Measurements from ENCODE around the gene TTC28.

TTC28 gene

GRCh38 chr22:28128827-28129226, 550.8 kb downstream of the TTC28 start:
- Histone ChIP-seq H3K27me3 (ENCODE audit: low read length) (no peaks in the 10 kb centered on the region), H3K4me3 (ENCODE audit: insufficient read depth, low read length, poor library complexity, severe bottlenecking) (no peak overlapping the region)

DNA sequence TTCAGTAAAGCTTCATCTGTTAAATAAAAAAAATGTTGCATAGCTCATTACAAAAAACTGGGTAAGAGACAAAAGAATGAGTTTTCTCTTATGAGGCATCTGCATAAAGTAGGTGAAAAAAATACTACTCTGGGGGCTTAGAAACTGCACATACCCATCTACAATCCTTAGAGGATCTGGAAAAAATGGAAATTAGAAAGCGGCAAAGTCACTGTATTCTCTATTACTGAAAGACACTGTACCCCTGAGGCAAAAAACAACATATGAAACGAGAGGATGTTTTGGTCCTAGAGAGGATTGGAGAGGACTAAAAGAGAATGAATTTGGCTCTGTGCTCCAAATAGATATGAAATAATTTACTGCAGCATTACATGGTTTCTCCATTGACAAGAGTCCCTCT, 553.8 kb downstream of the TTC28 start:
- H3K27ac ChIP-seq (ENCODE audit: low read depth, low read length) = no peak overlapping the region
- no peak overlapping the region for H3K4me2 ChIP-seq (ENCODE audit: low read depth, low read length, poor library complexity, severe bottlenecking)

More at GRCh38 chr22:28128827-28129226, 550.8 kb downstream of the TTC28 start:
- Histone ChIP-seq H3K9me2 (replicated peaks; ENCODE audit: insufficient read depth, low read length) (no peaks in the 10 kb centered on the region), H2AFZ (ENCODE audit: low read depth, low read length, severe bottlenecking) (no peak overlapping the region), H3K4me2 (ENCODE audit: low read depth, low read length, poor library complexity, severe bottlenecking) (no peak overlapping the region), H3K36me3 (ENCODE audit: low read length) (no peaks in the 10 kb centered on the region), H4K20me1 (ENCODE audit: low read depth, low read length) (no peaks in the 10 kb centered on the region), H3F3A (ENCODE audit: insufficient read depth) (no peaks in the 10 kb centered on the region), H3K27ac (ENCODE audit: low read depth, low read length) (no peak overlapping the region), H3K9me3 (ENCODE audit: insufficient read depth, low read length) (no peaks in the 10 kb centered on the region), H3K9ac (ENCODE audit: low read length) (no peak overlapping the region), H3K79me2 (ENCODE audit: insufficient read depth, low read length) (no peaks in the 10 kb centered on the region)
- TF ChIP-seq EZH2phosphoT487 (conservative IDR thresholded peaks at IDR 0.05; ENCODE audit: low read length) (no peak), CTCF (IDR thresholded peaks at IDR 0.05; ENCODE audit: insufficient read depth, low read length, poor library complexity, severe bottlenecking) (no peak)

DNA sequence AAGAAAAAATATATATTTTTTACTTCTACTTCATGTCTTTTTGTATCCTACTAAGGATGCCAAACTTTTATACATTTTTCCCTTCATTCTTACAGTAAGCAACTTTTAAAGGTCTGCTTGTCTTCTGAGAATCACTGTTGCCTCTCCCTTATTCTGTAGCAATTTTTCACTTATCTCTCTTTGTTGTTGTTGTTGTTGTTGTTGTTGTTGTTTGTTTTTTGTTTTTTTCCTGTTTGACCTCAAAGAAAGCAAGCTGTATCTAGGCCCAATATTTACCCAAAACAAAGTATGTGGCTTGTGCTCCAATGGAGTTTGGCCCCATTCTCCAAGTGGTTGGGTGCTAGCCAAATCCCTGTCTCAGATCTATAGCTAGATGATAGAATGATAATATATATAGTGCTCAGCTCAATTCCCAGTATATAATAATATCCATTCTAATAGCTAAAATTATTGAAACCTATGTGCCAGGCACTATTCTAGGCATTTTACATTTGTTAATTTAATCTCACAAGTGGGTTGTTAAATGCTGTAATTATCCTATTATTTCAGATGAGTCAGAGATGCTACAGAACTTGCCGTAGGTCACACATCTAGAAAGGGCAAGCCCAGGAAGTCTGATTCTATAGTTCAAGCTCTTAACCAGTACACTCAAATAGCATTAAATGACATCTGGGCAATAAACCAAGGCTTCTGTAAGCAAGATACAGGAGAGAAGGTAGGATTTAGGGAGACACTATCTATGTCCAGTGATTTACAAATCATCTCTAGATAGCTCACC, 555.5 kb downstream of the TTC28 start:
- H3K4me3 ChIP-seq (ENCODE audit: insufficient read depth, low read length, poor library complexity, severe bottlenecking) = no peak overlapping the region
- H3K27me3 ChIP-seq (ENCODE audit: low read length) = no peaks in the 10 kb centered on the region
- TF ChIP-seq CTCF (IDR thresholded peaks at IDR 0.05; ENCODE audit: insufficient read depth, low read length, poor library complexity, severe bottlenecking) (no peak), EZH2phosphoT487 (conservative IDR thresholded peaks at IDR 0.05; ENCODE audit: low read length) (no peak)
- H3K27ac ChIP-seq (ENCODE audit: low read depth, low read length) = no peak overlapping the region
- H4K20me1 ChIP-seq (ENCODE audit: low read depth, low read length) = no peaks in the 10 kb centered on the region
- H3K9ac ChIP-seq (ENCODE audit: low read length) = no peak overlapping the region
- H3K9me2 ChIP-seq (replicated peaks; ENCODE audit: insufficient read depth, low read length) = no peaks in the 10 kb centered on the region
- no peaks in the 10 kb centered on the region for H3K9me3 ChIP-seq (ENCODE audit: insufficient read depth, low read length)
- no peak overlapping the region for H2AFZ ChIP-seq (ENCODE audit: low read depth, low read length, severe bottlenecking)
- H3K4me2 ChIP-seq (ENCODE audit: low read depth, low read length, poor library complexity, severe bottlenecking) = no peak overlapping the region
- no peaks in the 10 kb centered on the region for H3K79me2 ChIP-seq (ENCODE audit: insufficient read depth, low read length)
- H3K36me3 ChIP-seq (ENCODE audit: low read length) = no peaks in the 10 kb centered on the region
- H3F3A ChIP-seq (ENCODE audit: insufficient read depth) = no peaks in the 10 kb centered on the region

More for the DNA sequence above, 553.8 kb downstream of the TTC28 start:
- H3K36me3 ChIP-seq (ENCODE audit: low read length) = no peaks in the 10 kb centered on the region
- no peaks in the 10 kb centered on the region for H3K9me2 ChIP-seq (replicated peaks; ENCODE audit: insufficient read depth, low read length)
- H3K4me3 ChIP-seq (ENCODE audit: insufficient read depth, low read length, poor library complexity, severe bottlenecking) = no peak overlapping the region
- no peaks in the 10 kb centered on the region for H3F3A ChIP-seq (ENCODE audit: insufficient read depth)
- H3K79me2 ChIP-seq (ENCODE audit: insufficient read depth, low read length) = no peaks in the 10 kb centered on the region
- H3K27me3 ChIP-seq (ENCODE audit: low read length) = no peaks in the 10 kb centered on the region
- no peak overlapping the region for H3K9ac ChIP-seq (ENCODE audit: low read length)
- H4K20me1 ChIP-seq (ENCODE audit: low read depth, low read length) = no peaks in the 10 kb centered on the region
- H2AFZ ChIP-seq (ENCODE audit: low read depth, low read length, severe bottlenecking) = no peak overlapping the region
- TF ChIP-seq EZH2phosphoT487 (conservative IDR thresholded peaks at IDR 0.05; ENCODE audit: low read length) (no peak), CTCF (IDR thresholded peaks at IDR 0.05; ENCODE audit: insufficient read depth, low read length, poor library complexity, severe bottlenecking) (no peak)
- no peaks in the 10 kb centered on the region for H3K9me3 ChIP-seq (ENCODE audit: insufficient read depth, low read length)

Data from SU-DHL-6 (cell line).